ENCODE data around the gene DPYD. TPM values are rescaled to one million over a fixed set of nuclear protein-coding genes. Genes with fewer than 3 reads are reported as not detected.

The DPYD gene
- total and polyA plus RNA-seq, 11 donors: 2.6 to 38.4 (median 7.8) TPM

DNA sequence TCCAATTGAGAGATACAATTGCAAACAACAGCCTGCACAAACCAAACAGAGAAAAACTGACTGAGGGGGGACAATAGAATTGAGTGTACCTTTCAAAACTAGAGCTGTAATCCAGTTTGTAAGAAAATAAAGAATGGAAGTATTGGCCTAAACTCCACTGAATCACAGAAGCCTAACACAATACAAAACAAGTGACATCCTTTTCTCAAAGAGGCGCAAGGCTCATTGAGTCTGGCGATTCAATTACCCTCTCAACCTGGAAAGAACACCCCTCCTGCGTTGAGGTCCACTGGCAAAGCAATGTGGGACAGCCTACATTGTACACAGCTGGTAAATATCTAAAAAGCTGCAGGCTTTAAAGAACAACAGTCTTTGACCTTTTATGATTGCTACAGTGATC lies 182.6 kb downstream of the DPYD start:
- H3K4me1 ChIP-seq: no peaks in the 10 kb centered on the region
- 76 to 88% (median 81%) methylated on average over 3 of the region's 3 CpGs for WGBS, 4 donors
- no peak overlapping the region for H3K27ac ChIP-seq
- H3K27me3 ChIP-seq: no peaks in the 10 kb centered on the region
- DNase-seq: no peak
- intact Hi-C loops (cut with DNase I): no loop called here
- no peak overlapping the region for H3K4me3 ChIP-seq
- H3K9me3 ChIP-seq: no peaks in the 10 kb centered on the region
- H3K36me3 ChIP-seq: peaks cover 0 to 4% (median 0%) of the 10 kb centered on the region in 9 donors
- ATAC-seq: no peak
- TF ChIP-seq, protein P1, sequence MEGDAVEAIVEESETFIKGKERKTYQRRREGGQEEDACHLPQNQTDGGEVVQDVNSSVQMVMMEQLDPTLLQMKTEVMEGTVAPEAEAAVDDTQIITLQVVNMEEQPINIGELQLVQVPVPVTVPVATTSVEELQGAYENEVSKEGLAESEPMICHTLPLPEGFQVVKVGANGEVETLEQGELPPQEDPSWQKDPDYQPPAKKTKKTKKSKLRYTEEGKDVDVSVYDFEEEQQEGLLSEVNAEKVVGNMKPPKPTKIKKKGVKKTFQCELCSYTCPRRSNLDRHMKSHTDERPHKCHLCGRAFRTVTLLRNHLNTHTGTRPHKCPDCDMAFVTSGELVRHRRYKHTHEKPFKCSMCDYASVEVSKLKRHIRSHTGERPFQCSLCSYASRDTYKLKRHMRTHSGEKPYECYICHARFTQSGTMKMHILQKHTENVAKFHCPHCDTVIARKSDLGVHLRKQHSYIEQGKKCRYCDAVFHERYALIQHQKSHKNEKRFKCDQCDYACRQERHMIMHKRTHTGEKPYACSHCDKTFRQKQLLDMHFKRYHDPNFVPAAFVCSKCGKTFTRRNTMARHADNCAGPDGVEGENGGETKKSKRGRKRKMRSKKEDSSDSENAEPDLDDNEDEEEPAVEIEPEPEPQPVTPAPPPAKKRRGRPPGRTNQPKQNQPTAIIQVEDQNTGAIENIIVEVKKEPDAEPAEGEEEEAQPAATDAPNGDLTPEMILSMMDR (IDR thresholded peaks at IDR 0.05): no peak
- no peak for TF ChIP-seq POLR2A (IDR thresholded peaks at IDR 0.05)

DNA sequence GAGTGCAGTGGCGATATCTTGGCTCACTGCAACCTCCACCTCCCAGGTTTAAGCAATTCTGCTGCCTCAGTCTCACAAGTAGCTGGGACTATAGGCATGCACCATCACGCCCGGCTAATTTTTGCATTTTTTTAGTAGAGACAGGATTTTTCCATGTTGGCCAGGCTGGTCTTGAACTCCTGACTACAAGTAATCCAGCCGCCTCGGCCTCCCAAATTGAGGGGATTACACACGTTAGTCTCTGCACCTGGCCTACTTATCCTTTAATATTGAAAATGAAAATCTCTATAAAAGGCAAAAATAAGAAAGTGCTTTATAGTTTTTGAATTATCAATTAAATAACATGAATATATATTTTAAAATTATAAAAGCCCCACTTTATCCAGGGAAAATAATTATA lies 190.6 kb downstream of the DPYD start:
- no peak for ATAC-seq
- Histone ChIP-seq H3K4me1 (no peaks in the 10 kb centered on the region), H3K36me3 (no peaks in the 10 kb centered on the region), H3K4me3 (no peak overlapping the region), H3K9me3 (no peaks in the 10 kb centered on the region), H3K27ac (no peak overlapping the region), H3K27me3 (no peaks in the 10 kb centered on the region)
- no peak for TF ChIP-seq POLR2A (IDR thresholded peaks at IDR 0.05)
- TF ChIP-seq, protein P1 (IDR thresholded peaks at IDR 0.05): no peak
- intact Hi-C loops (cut with DNase I): no loop called here
- DNase-seq: peak in 1 of 5 donors; percentile 4
- 93 to 98% (median 95%) methylated on average over 6 of the region's 6 CpGs for WGBS, 4 donors

DNA sequence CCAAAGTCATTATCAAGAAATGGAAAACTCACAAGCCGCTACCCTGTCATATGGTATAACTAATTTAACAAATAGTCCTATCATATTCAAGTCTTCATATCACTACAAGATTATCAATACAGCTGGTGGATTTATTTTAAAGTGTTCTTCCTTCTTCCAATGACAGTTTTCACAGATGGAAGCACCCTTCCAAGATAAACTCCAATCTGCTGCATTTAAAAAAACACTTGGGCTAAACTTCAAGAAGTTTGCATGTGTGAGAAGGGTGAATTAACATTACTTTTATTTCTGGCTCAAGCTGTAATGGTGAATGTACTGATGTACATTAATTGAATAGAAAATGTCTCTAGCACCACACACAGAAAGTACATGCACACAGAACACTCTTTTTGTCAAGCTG lies 192.4 kb downstream of the DPYD start:
- TF ChIP-seq, protein P1 (IDR thresholded peaks at IDR 0.05): no peak
- TF ChIP-seq POLR2A (IDR thresholded peaks at IDR 0.05): no peak
- Histone ChIP-seq H3K4me1 (no peaks in the 10 kb centered on the region), H3K4me3 (no peak overlapping the region), H3K27ac (no peak overlapping the region), H3K27me3 (no peaks in the 10 kb centered on the region), H3K9me3 (peaks cover 0 to 10% (median 0%) of the 10 kb centered on the region in 12 donors), H3K36me3 (no peaks in the 10 kb centered on the region)
- DNase-seq (no peak), ATAC-seq (no peak)
- intact Hi-C loops (cut with DNase I): no loop called here
- 97 to 100% (median 98%) methylated on average over 1 of the region's 1 CpG for WGBS, 4 donors

DNA sequence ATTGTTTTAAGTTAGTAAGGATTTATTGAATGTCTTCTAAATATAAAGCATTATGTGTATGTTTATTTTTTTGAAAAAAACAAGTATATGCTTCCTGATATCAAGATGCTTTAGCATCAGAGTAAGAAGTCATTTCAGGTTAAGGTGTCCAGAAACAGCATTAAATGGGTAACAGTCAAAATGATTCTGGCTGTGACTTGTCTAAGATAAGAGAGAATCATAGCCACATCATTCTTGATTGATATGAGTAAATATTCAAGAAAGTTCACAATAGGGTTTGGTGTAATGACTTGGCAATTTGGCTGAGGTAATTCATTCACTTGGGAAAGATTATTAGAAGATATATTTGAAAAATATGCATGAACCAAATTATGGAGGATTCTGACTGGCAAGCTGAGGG lies 193.8 kb downstream of the DPYD start:
- TF ChIP-seq, protein P1 (IDR thresholded peaks at IDR 0.05): no peak
- TF ChIP-seq POLR2A (IDR thresholded peaks at IDR 0.05): no peak
- no peaks in the 10 kb centered on the region for H3K4me1 ChIP-seq
- ATAC-seq (no peak), DNase-seq (no peak)
- no peak overlapping the region for H3K4me3 ChIP-seq
- no peaks in the 10 kb centered on the region for H3K27me3 ChIP-seq
- H3K36me3 ChIP-seq: no peaks in the 10 kb centered on the region
- H3K9me3 ChIP-seq: peaks cover 0 to 11% (median 0%) of the 10 kb centered on the region in 12 donors
- intact Hi-C loops (cut with DNase I): no loop called here
- no peak overlapping the region for H3K27ac ChIP-seq
